ENCODE results near the gene CC2D1A.
"Not testable (repeated sequence)": the region's sequence is repeated elsewhere in the genome, so short reads cannot be mapped to it uniquely, and the experiment has no call there.

Gene CC2D1A

GRCh38 chr19:13972368-13973155, 66.6 kb downstream of the CC2D1A start:
- H2BK12ac ChIP-seq (ENCODE audit: low read length in 2 of 2) = no peak overlapping the region
- H3K9me3 ChIP-seq (ENCODE audit: control insufficient read depth, low read length) = no peaks in the 10 kb centered on the region
- H3K4ac ChIP-seq (ENCODE audit: low read depth in 1 of 2, low read length in 2 of 2) = no peak overlapping the region
- peak overlapping the region; percentile 12 for H2BK15ac ChIP-seq (ENCODE audit: low read depth, poor library complexity, severe bottlenecking)
- no peak overlapping the region for H3K4me2 ChIP-seq (ENCODE audit: low read length, poor library complexity, severe bottlenecking)
- no peak overlapping the region for H2BK5ac ChIP-seq (ENCODE audit: low read depth, low read length, poor library complexity, severe bottlenecking)
- H4K91ac ChIP-seq (ENCODE audit: low read length) = no peak overlapping the region
- H3K4me1 ChIP-seq (ENCODE audit: control insufficient read depth, insufficient read depth, low read depth, low read length) = peaks cover 2% of the 10 kb centered on the region
- H4K8ac ChIP-seq (ENCODE audit: low read length) = no peak overlapping the region
- H3K27me3 ChIP-seq (ENCODE audit: control insufficient read depth in 1 of 2, insufficient read depth in 1 of 2, low read length in 2 of 2) = no peaks in the 10 kb centered on the region
- H3K36me3 ChIP-seq (ENCODE audit: control insufficient read depth in 1 of 2, insufficient read depth in 2 of 2, low read depth in 1 of 2, low read length in 2 of 2) = peaks cover 38 to 72% of the 10 kb centered on the region in 2 experiments
- no peak overlapping the region for H2AK5ac ChIP-seq (ENCODE audit: low read length, severe bottlenecking)
- H3K4me3 ChIP-seq (ENCODE audit: insufficient read depth in 1 of 2, low read depth in 1 of 2, low read length in 2 of 2) = no peak overlapping the region
- H2BK120ac ChIP-seq (ENCODE audit: low read depth, low read length) = no peak overlapping the region
- no peak overlapping the region for H3K23ac ChIP-seq (ENCODE audit: low read length in 2 of 2)
- no peak for DNase-seq
- H3K14ac ChIP-seq (ENCODE audit: low read length in 2 of 2) = no peak overlapping the region
- no peak overlapping the region for H2AFZ ChIP-seq (ENCODE audit: low read depth, low read length)
- H3K9ac ChIP-seq (ENCODE audit: low read length) = no peak overlapping the region
- H3K27ac ChIP-seq (ENCODE audit: low read length, poor library complexity, severe bottlenecking) = no peak overlapping the region
- H3K18ac ChIP-seq (ENCODE audit: low read depth in 1 of 2, low read length in 2 of 2) = no peak overlapping the region
- 97% methylated on average over 36 of the region's 37 CpGs for WGBS
- H3K79me1 ChIP-seq (replicated peaks; ENCODE audit: low read length, poor library complexity, severe bottlenecking) = peaks cover 3% of the 10 kb centered on the region

DNA sequence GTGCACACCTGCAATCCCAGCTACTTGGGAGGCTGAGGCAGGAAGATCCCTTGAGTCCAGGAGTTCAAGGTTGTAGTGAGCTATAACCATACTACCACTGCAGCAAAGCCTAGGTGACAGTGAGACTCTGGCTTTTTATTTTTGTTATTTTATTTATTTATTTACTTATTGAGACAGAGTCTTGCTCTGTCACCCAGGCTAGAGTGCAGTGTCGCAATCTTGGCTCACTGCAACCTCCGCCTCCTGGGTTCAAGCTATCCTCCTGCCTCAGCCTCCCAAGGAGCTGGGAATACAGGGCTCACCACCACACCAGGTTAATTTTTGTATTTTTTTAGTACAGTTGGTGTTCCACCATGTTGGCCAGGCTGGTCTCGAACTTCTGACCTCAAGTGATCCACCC, 67.5 kb downstream of the CC2D1A start:
- H2BK5ac ChIP-seq (ENCODE audit: low read depth, low read length, poor library complexity, severe bottlenecking); H3K4me2 ChIP-seq (ENCODE audit: low read length, poor library complexity, severe bottlenecking); H3K14ac ChIP-seq (ENCODE audit: low read length in 2 of 2); H4K91ac ChIP-seq (ENCODE audit: low read length); H3K27ac ChIP-seq (ENCODE audit: low read length, poor library complexity, severe bottlenecking); H3K4ac ChIP-seq (ENCODE audit: low read depth in 1 of 2, low read length in 2 of 2); H3K4me3 ChIP-seq (ENCODE audit: insufficient read depth in 1 of 2, low read depth in 1 of 2, low read length in 2 of 2); H3K27me3 ChIP-seq (ENCODE audit: control insufficient read depth in 1 of 2, insufficient read depth in 1 of 2, low read length in 2 of 2); H3K9me3 ChIP-seq (ENCODE audit: control insufficient read depth, low read length); H2AK5ac ChIP-seq (ENCODE audit: low read length, severe bottlenecking); H2BK12ac ChIP-seq (ENCODE audit: low read length in 2 of 2); H3K18ac ChIP-seq (ENCODE audit: low read depth in 1 of 2, low read length in 2 of 2); H3K9ac ChIP-seq (ENCODE audit: low read length); H3K79me1 ChIP-seq (replicated peaks; ENCODE audit: low read length, poor library complexity, severe bottlenecking); H2BK15ac ChIP-seq (ENCODE audit: low read depth, poor library complexity, severe bottlenecking); H3K4me1 ChIP-seq (ENCODE audit: control insufficient read depth, insufficient read depth, low read depth, low read length); H2BK120ac ChIP-seq (ENCODE audit: low read depth, low read length); H3K23ac ChIP-seq (ENCODE audit: low read length in 2 of 2); H4K8ac ChIP-seq (ENCODE audit: low read length); DNase-seq; H2AFZ ChIP-seq (ENCODE audit: low read depth, low read length): not testable (repeated sequence)
- H3K36me3 ChIP-seq (ENCODE audit: control insufficient read depth in 1 of 2, insufficient read depth in 2 of 2, low read depth in 1 of 2, low read length in 2 of 2) = peaks cover 28 to 69% of the 10 kb centered on the region in 2 experiments
- 100% methylated on average over 3 of the region's 3 CpGs for WGBS

DNA sequence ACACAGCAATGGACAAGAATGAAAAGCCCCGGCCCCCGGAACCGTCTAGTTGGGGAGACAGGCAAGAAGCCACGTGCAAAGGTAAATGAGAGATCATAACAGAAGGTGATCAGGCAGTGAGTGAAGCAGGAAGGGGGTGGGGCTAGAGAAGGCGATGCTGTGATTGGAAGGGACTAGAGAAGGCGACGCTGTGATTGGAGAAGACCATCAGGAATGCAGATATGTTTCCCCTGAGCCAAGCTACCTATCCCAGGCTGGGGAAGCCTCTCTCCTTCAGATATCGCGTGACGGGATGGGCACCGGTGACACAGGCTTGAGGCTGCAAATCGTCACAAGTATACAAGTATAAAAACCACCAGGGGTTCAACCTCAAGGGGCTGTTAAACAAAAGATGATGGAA, 68.1 kb downstream of the CC2D1A start:
- no peak overlapping the region for H3K9ac ChIP-seq (ENCODE audit: low read length)
- no peak overlapping the region for H3K14ac ChIP-seq (ENCODE audit: low read length in 2 of 2)
- DNase-seq = no peak
- H3K4me1 ChIP-seq (ENCODE audit: control insufficient read depth, insufficient read depth, low read depth, low read length) = peaks cover 14% of the 10 kb centered on the region
- H2BK15ac ChIP-seq (ENCODE audit: low read depth, poor library complexity, severe bottlenecking) = no peak overlapping the region
- no peak overlapping the region for H4K8ac ChIP-seq (ENCODE audit: low read length)
- H2BK120ac ChIP-seq (ENCODE audit: low read depth, low read length) = no peak overlapping the region
- H2BK12ac ChIP-seq (ENCODE audit: low read length in 2 of 2) = no peak overlapping the region
- no peak overlapping the region for H3K4me2 ChIP-seq (ENCODE audit: low read length, poor library complexity, severe bottlenecking)
- H2BK5ac ChIP-seq (ENCODE audit: low read depth, low read length, poor library complexity, severe bottlenecking) = no peak overlapping the region
- peaks cover 24 to 63% of the 10 kb centered on the region in 2 experiments for H3K36me3 ChIP-seq (ENCODE audit: control insufficient read depth in 1 of 2, insufficient read depth in 2 of 2, low read depth in 1 of 2, low read length in 2 of 2)
- H2AFZ ChIP-seq (ENCODE audit: low read depth, low read length) = no peak overlapping the region
- WGBS = 66% methylated on average over 12 of the region's 12 CpGs
- no peak overlapping the region for H3K23ac ChIP-seq (ENCODE audit: low read length in 2 of 2)
- no peak overlapping the region for H3K27ac ChIP-seq (ENCODE audit: low read length, poor library complexity, severe bottlenecking)
- H3K4me3 ChIP-seq (ENCODE audit: insufficient read depth in 1 of 2, low read depth in 1 of 2, low read length in 2 of 2) = no peak overlapping the region
- H3K4ac ChIP-seq (ENCODE audit: low read depth in 1 of 2, low read length in 2 of 2) = no peak overlapping the region
- H4K91ac ChIP-seq (ENCODE audit: low read length) = no peak overlapping the region
- no peak overlapping the region for H2AK5ac ChIP-seq (ENCODE audit: low read length, severe bottlenecking)
- no peak overlapping the region for H3K18ac ChIP-seq (ENCODE audit: low read depth in 1 of 2, low read length in 2 of 2)
- H3K27me3 ChIP-seq (ENCODE audit: control insufficient read depth in 1 of 2, insufficient read depth in 1 of 2, low read length in 2 of 2) = peaks cover 0 to 2% of the 10 kb centered on the region in 2 experiments
- no peaks in the 10 kb centered on the region for H3K9me3 ChIP-seq (ENCODE audit: control insufficient read depth, low read length)
- peaks cover 3% of the 10 kb centered on the region for H3K79me1 ChIP-seq (replicated peaks; ENCODE audit: low read length, poor library complexity, severe bottlenecking)

- Histone ChIP-seq H2AFZ (ENCODE audit: low read depth, low read length) (no peak overlapping the region), H3K79me1 (replicated peaks; ENCODE audit: low read length, poor library complexity, severe bottlenecking) (peaks cover 5% of the 10 kb centered on the region), H2BK12ac (ENCODE audit: low read length in 2 of 2) (no peak overlapping the region), H3K9ac (ENCODE audit: low read length) (no peak overlapping the region), H3K18ac (ENCODE audit: low read depth in 1 of 2, low read length in 2 of 2) (no peak overlapping the region), H3K4me2 (ENCODE audit: low read length, poor library complexity, severe bottlenecking) (no peak overlapping the region), H3K4ac (ENCODE audit: low read depth in 1 of 2, low read length in 2 of 2) (no peak overlapping the region), H3K14ac (ENCODE audit: low read length in 2 of 2) (no peak overlapping the region), H2AK5ac (ENCODE audit: low read length, severe bottlenecking) (no peak overlapping the region), H3K4me3 (ENCODE audit: insufficient read depth in 1 of 2, low read depth in 1 of 2, low read length in 2 of 2) (no peak overlapping the region), H3K27ac (ENCODE audit: low read length, poor library complexity, severe bottlenecking) (no peak overlapping the region), H3K27me3 (ENCODE audit: control insufficient read depth in 1 of 2, insufficient read depth in 1 of 2, low read length in 2 of 2) (peaks cover 0 to 8% of the 10 kb centered on the region in 2 experiments), H2BK120ac (ENCODE audit: low read depth, low read length) (no peak overlapping the region), H4K91ac (ENCODE audit: low read length) (no peak overlapping the region), H3K36me3 (ENCODE audit: control insufficient read depth in 1 of 2, insufficient read depth in 2 of 2, low read depth in 1 of 2, low read length in 2 of 2) (peaks cover 22 to 62% of the 10 kb centered on the region in 2 experiments), H3K9me3 (ENCODE audit: control insufficient read depth, low read length) (no peaks in the 10 kb centered on the region), H2BK15ac (ENCODE audit: low read depth, poor library complexity, severe bottlenecking) (no peak overlapping the region), H2BK5ac (ENCODE audit: low read depth, low read length, poor library complexity, severe bottlenecking) (no peak overlapping the region), H3K23ac (ENCODE audit: low read length in 2 of 2) (no peak overlapping the region), H4K8ac (ENCODE audit: low read length) (no peak overlapping the region), H3K4me1 (ENCODE audit: control insufficient read depth, insufficient read depth, low read depth, low read length) (peaks cover 20% of the 10 kb centered on the region)
- no peak for DNase-seq
- 97% methylated on average over 11 of the region's 11 CpGs for WGBS
Observed at GRCh38 chr19:13975870-13976269, 69.9 kb downstream of the CC2D1A start.

Measured in mesenchymal stem cell (in vitro differentiated cells and primary cell).